HG03460 (cell line): ENCODE results near the gene PALLD.
A peak's percentile ranks its signal among the peaks of the same experiment; 100 is the strongest.
"Not testable (repeated sequence)": the region's sequence is repeated elsewhere in the genome, so short reads cannot be mapped to it uniquely, and the experiment has no call there.

Experiments
- ATAC-seq: cut with Tn5 transposase; IDR thresholded peaks from one replicate; pipeline ENCODE4 v1.9.1; 2021; ENCODE audit not compliant: unreplicated experiment

PALLD gene

GRCh38 chr4:168724243-168724642 lies 227.4 kb downstream of the PALLD start:
- ATAC-seq: peak; percentile 47

GRCh38 chr4:168724686-168725411 lies 228.0 kb downstream of the PALLD start:
- ATAC-seq: no peak

GRCh38 chr4:168725930-168726329 lies 229.1 kb downstream of the PALLD start:
- ATAC-seq: no peak

GRCh38 chr4:168727181-168727580 lies 230.3 kb downstream of the PALLD start:
- not testable (repeated sequence) for ATAC-seq

- ATAC-seq: no peak
Observed at GRCh38 chr4:168731006-168731636, 234.3 kb downstream of the PALLD start.

- ATAC-seq: no peak
Observed at GRCh38 chr4:168731706-168732414, 235.0 kb downstream of the PALLD start.

- no peak for ATAC-seq
Observed at GRCh38 chr4:168732714-168733113, 235.9 kb downstream of the PALLD start.

GRCh38 chr4:168734703-168735678 lies 238.1 kb downstream of the PALLD start:
- ATAC-seq: no peak

GRCh38 chr4:168735735-168736134 lies 238.9 kb downstream of the PALLD start:
- ATAC-seq: no peak

GRCh38 chr4:168736860-168737805 lies 240.3 kb downstream of the PALLD start:
- no peak for ATAC-seq

- no peak for ATAC-seq
Observed at GRCh38 chr4:168737806-168738172, 240.9 kb downstream of the PALLD start.

- no peak for ATAC-seq
Observed at GRCh38 chr4:168739886-168740285, 243.0 kb downstream of the PALLD start.

- no peak for ATAC-seq
Observed at GRCh38 chr4:168740691-168741090, 243.8 kb downstream of the PALLD start.

GRCh38 chr4:168741281-168742173 lies 244.7 kb downstream of the PALLD start:
- ATAC-seq: no peak

- no peak for ATAC-seq
Observed at GRCh38 chr4:168743131-168743530, 246.3 kb downstream of the PALLD start.

- no peak for ATAC-seq
Observed at GRCh38 chr4:168743601-168744000, 246.7 kb downstream of the PALLD start.

GRCh38 chr4:168744021-168744420 lies 247.2 kb downstream of the PALLD start:
- no peak for ATAC-seq

GRCh38 chr4:168748807-168749206 lies 252.0 kb downstream of the PALLD start:
- no peak for ATAC-seq
